Endothelial cell of umbilical vein (primary cell): Measurements from ENCODE around the gene PLCD1. TPM values are rescaled to one million over a fixed set of nuclear protein-coding genes. Genes with fewer than 3 reads are reported as not detected.

Source experiments
- BruUV-seq: library from RNA; stranded (reverse); fragments of 400-500 nt; replicated peaks from 2 replicates; lab custom pipeline; 2021; lab: Mats Ljungman, UMichigan
- CTCF ChIA-PET: fragments of 300-600, 350-600 bp; sonication (Branson Sonifier 250); formaldehyde crosslinking; loops from one replicate; lab custom pipeline; 2021; ENCODE audit warnings: antibody characterized with exemption, inconsistent platforms; lab: Charles Lee
- POLR2A ChIA-PET: fragments of 300-600, 350-600 bp; sonication (Branson Sonifier 250); formaldehyde crosslinking; loops from one replicate; lab custom pipeline; 2021; ENCODE audit warnings: antibody characterized with exemption, inconsistent platforms; lab: Charles Lee
- DNase-seq: peaks from one replicate; pipeline ENCODE4 v3.0.0-alpha.2; 2011; ENCODE audit warnings: low read depth, low spot score
- FAIRE-seq: peaks from 2 replicates; lab custom pipeline; 2011; peaks lifted over from hg19 to GRCh38; lab: Jason Lieb, UNC
- H2AFZ ChIP-seq: 2 replicates; pipeline ENCODE4 v1.6.0; 2012; ENCODE audit warnings: low read depth, low read length, control low read depth, inconsistent platforms
- H3K27ac ChIP-seq: 2 replicates; pipeline ENCODE4 v1.5.1; 2011; ENCODE audit warnings: low read depth, mild to moderate bottlenecking, control low read depth, low read length, moderate library complexity; ENCODE audit not compliant: insufficient read depth
- H3K27me3 ChIP-seq, 2 experiments: 2 replicates each; pipeline versions ENCODE4 v1.6.0 to v1.6.1; 2011; ENCODE audit warnings: low read length in 2 of 2, mixed read lengths in 1 of 2; ENCODE audit not compliant: control insufficient read depth in 2 of 2, insufficient read depth in 2 of 2
- H3K36me3 ChIP-seq, 2 experiments: 2 replicates in 1 of 2; 3 replicates in 1 of 2; pipeline ENCODE4 v1.5.1; 2011; ENCODE audit warnings: low read length in 2 of 2, mild to moderate bottlenecking in 1 of 2, moderate library complexity in 1 of 2; ENCODE audit not compliant: control insufficient read depth in 2 of 2, insufficient read depth in 2 of 2; ENCODE audit errors: extremely low read depth in 1 of 2
- H3K4me1 ChIP-seq: 3 replicates; pipeline ENCODE4 v1.5.1; 2011; ENCODE audit warnings: mild to moderate bottlenecking, low read length; ENCODE audit not compliant: control insufficient read depth, insufficient read depth; ENCODE audit errors: extremely low read depth
- H3K4me2 ChIP-seq: 2 replicates; pipeline ENCODE4 v1.6.1; 2011; ENCODE audit warnings: low read length, control low read depth, mixed read lengths; ENCODE audit not compliant: insufficient read depth
- H3K4me3 ChIP-seq, 3 experiments: fragments of 200-600 bp in 1 of 3; sonication (generic), shearing (Covaris generic) in 1 of 3; replicated peaks in 1 of 3; 2 replicates each; pipeline ENCODE4 v1.5.1; 2011 to 2016; ENCODE audit warnings: control low read depth in 3 of 3, low read length in 3 of 3, mild to moderate bottlenecking in 2 of 3, inconsistent platforms in 1 of 3, low read depth in 1 of 3, moderate library complexity in 1 of 3; ENCODE audit not compliant: insufficient read depth in 1 of 3
- H3K79me2 ChIP-seq: 2 replicates; pipeline ENCODE4 v1.6.0; 2012; ENCODE audit warnings: low read length, inconsistent platforms; ENCODE audit not compliant: control insufficient read depth, insufficient read depth
- H3K9ac ChIP-seq: replicated peaks from 2 replicates; pipeline ENCODE3; 2011; ENCODE audit warnings: low read length, control low read depth; ENCODE audit not compliant: insufficient read depth; ENCODE audit errors: extremely low read depth
- H3K9me1 ChIP-seq: replicated peaks from 3 replicates; pipeline ENCODE4 v1.6.0; 2011; ENCODE audit warnings: mild to moderate bottlenecking, low read length; ENCODE audit not compliant: control insufficient read depth, insufficient read depth; ENCODE audit errors: extremely low read depth
- H3K9me3 ChIP-seq: replicated peaks from 2 replicates; pipeline ENCODE4 v1.5.1; 2012; ENCODE audit warnings: low read length, inconsistent platforms; ENCODE audit not compliant: control insufficient read depth, insufficient read depth
- H4K20me1 ChIP-seq: replicated peaks from 2 replicates; pipeline ENCODE3; 2011; ENCODE audit warnings: mild to moderate bottlenecking, low read length; ENCODE audit not compliant: control insufficient read depth, insufficient read depth; ENCODE audit errors: extremely low read depth
- EZH2 ChIP-seq: IDR thresholded peaks from 2 replicates; pipeline ENCODE4 v1.6.1; 2012; ENCODE audit warnings: borderline replicate concordance, low read depth, mild to moderate bottlenecking, moderate library complexity, low read length, inconsistent platforms; ENCODE audit not compliant: severe bottlenecking
- FOS ChIP-seq: IDR thresholded peaks from 2 replicates; pipeline ENCODE4 v1.6.1; 2011; ENCODE audit warnings: mild to moderate bottlenecking, low read length, moderate library complexity, borderline replicate concordance; ENCODE audit not compliant: insufficient read depth
- GATA2 ChIP-seq: IDR thresholded peaks from 2 replicates; pipeline ENCODE4 v1.7.0; 2011; ENCODE audit warnings: low read depth, mild to moderate bottlenecking, moderate library complexity, mixed read lengths, low read length; ENCODE audit not compliant: insufficient read length, insufficient read depth
- JUN ChIP-seq: IDR thresholded peaks from 2 replicates; pipeline ENCODE4 v1.6.1; 2011; ENCODE audit warnings: borderline replicate concordance, low read depth; ENCODE audit not compliant: insufficient read length, insufficient read depth
- MYC ChIP-seq: IDR thresholded peaks from one replicate; pipeline ENCODE4 v1.6.1; 2011; ENCODE audit warnings: mild to moderate bottlenecking, low read depth, low read length
- POLR2A ChIP-seq: IDR thresholded peaks from 2 replicates; pipeline ENCODE4 v1.6.1; 2012; ENCODE audit warnings: low read depth, mild to moderate bottlenecking, control low read depth, low read length
- POLR2AphosphoS5 ChIP-seq: IDR thresholded peaks from 2 replicates; pipeline ENCODE4 v1.6.1; 2012; ENCODE audit warnings: low read depth, mild to moderate bottlenecking, control low read depth, low read length, moderate library complexity; ENCODE audit not compliant: insufficient read depth
- dilution Hi-C: fragments of 300-500 bp; cut with MboI; formaldehyde crosslinking; loops from one replicate; pipeline ENCODE4 v1.15.0; 2019; ENCODE audit warnings: low sequenced_read_pairs; ENCODE audit not compliant: extremely low pct_ligation_motif_present
- intact Hi-C: fragments of 100-400 bp; cut with micrococcal nuclease; formaldehyde crosslinking; loops from one replicate; pipeline ENCODE4 v1.10.0; 2022
- polyA plus RNA-seq, 4 experiments: library from polyadenylated mRNA; depleted of rRNA in 3 of 4; stranded (reverse) in 3 of 4; unstranded in 1 of 4; fragments of >200 nt; gene quantifications; 2 replicates each; pipeline versions ENCODE4 v1.2.1 to v1.2.3, GENCODE V29; 2011 to 2012; ENCODE audit warnings: missing spikeins in 1 of 4
- total RNA-seq: library from RNA; stranded (reverse); gene quantifications from 2 replicates; pipeline ENCODE4 v1.2.3, GENCODE V29; 2021
- TF ChIP-seq, protein P1 (sequence below), 2 donors: IDR thresholded peaks; 1 replicate in 1 of 2; 2 replicates in 1 of 2; pipeline ENCODE4 v1.5.1; 2011; ENCODE audit warnings: low read length in 2 of 2, mild to moderate bottlenecking in 2 of 2, moderate library complexity in 2 of 2, control low read depth in 1 of 2, inconsistent platforms in 1 of 2, low read depth in 1 of 2; ENCODE audit not compliant: insufficient read depth in 1 of 2; ENCODE audit errors: extremely low read depth in 1 of 2
- TF ChIP-seq, protein P2 (sequence below): IDR thresholded peaks from 2 replicates; pipeline ENCODE4 v1.6.1; 2011; ENCODE audit not compliant: insufficient read depth, insufficient read length

Gene PLCD1
- total and polyA plus RNA-seq, 2 donors (not counting 3 experiments of a cell fraction or from before 2014, with no cell fraction given): 12.6 to 15.3 TPM

DNA sequence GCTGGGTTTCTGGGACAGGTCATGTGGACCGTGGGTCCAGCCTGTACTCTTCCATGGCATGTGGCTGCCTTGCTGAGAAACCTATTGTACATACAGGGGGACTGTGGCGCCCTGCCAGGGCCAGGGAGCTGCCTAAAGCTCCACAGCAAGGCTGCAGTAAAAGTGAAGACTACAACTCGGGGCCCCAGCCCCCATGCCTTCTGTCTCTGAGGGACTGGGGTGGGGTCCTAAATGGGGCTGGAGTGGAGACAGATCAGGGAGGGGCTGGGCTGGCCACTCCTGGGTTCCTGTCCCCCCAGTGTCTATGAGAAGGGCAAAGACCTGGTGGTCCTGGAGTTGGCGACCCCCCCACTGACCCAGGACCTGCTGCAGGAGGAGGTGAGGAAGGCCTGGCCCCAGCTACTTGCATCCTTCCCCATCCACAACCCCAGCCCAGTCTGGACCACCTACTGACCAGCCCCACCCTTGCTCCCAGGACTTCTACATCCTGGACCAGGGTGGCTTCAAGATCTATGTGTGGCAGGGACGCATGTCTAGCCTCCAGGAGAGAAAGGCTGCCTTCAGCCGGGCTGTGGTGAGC is 31.6 kb downstream of the PLCD1 start:
- no peak for DNase-seq
- CTCF ChIA-PET: interaction anchor here (1.3 to 1.6 kb wide), 7 partner anchors 14 to 132 kb away, joined by 3 to 68 read pairs (median 7); no protein-coding TSS in a partner anchor
- Histone ChIP-seq H3K4me3 (no peak overlapping the region), H3K9me3 (no peaks in the 10 kb centered on the region), H3K4me2 (no peak overlapping the region), H3K9me1 (no peaks in the 10 kb centered on the region), H3K27ac (no peak overlapping the region), H3K9ac (no peak overlapping the region), H3K79me2 (no peaks in the 10 kb centered on the region), H3K27me3 (no peaks in the 10 kb centered on the region), H3K4me1 (peaks cover 15% of the 10 kb centered on the region), H4K20me1 (no peaks in the 10 kb centered on the region), H3K36me3 (peaks cover 0 to 6% of the 10 kb centered on the region in 2 experiments), H2AFZ (no peak overlapping the region)
- intact Hi-C loops: no loop called here
- POLR2A ChIA-PET: no interaction called here
- dilution Hi-C loops: no loop called here
- no peak for FAIRE-seq
- TF ChIP-seq FOS (no peak), JUN (no peak), MYC (no peak), GATA2 (no peak), POLR2A (no peak), EZH2 (no peak), POLR2AphosphoS5 (no peak)
- TF ChIP-seq, protein P1, sequence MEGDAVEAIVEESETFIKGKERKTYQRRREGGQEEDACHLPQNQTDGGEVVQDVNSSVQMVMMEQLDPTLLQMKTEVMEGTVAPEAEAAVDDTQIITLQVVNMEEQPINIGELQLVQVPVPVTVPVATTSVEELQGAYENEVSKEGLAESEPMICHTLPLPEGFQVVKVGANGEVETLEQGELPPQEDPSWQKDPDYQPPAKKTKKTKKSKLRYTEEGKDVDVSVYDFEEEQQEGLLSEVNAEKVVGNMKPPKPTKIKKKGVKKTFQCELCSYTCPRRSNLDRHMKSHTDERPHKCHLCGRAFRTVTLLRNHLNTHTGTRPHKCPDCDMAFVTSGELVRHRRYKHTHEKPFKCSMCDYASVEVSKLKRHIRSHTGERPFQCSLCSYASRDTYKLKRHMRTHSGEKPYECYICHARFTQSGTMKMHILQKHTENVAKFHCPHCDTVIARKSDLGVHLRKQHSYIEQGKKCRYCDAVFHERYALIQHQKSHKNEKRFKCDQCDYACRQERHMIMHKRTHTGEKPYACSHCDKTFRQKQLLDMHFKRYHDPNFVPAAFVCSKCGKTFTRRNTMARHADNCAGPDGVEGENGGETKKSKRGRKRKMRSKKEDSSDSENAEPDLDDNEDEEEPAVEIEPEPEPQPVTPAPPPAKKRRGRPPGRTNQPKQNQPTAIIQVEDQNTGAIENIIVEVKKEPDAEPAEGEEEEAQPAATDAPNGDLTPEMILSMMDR (IDR thresholded peaks at IDR 0.05; ENCODE audit: extremely low read depth in 1 of 2, insufficient read depth in 1 of 2, low read depth in 1 of 2, low read length in 2 of 2): no peak
- TF ChIP-seq, protein P2, sequence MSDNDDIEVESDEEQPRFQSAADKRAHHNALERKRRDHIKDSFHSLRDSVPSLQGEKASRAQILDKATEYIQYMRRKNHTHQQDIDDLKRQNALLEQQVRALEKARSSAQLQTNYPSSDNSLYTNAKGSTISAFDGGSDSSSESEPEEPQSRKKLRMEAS: no peak
- BruUV-seq: no TSS peak
